Hematopoietic multipotent progenitor cell treated with erythropoietin and hydrocortisone succinate and interleukin-3 and kit ligand, for 6 days (in vitro differentiated cells): ENCODE data around the gene REPS2.

ENCODE experiments used
- DNase-seq: peaks from one replicate; pipeline ENCODE4 v3.0.0-alpha.2; 2015

Gene REPS2

DNA sequence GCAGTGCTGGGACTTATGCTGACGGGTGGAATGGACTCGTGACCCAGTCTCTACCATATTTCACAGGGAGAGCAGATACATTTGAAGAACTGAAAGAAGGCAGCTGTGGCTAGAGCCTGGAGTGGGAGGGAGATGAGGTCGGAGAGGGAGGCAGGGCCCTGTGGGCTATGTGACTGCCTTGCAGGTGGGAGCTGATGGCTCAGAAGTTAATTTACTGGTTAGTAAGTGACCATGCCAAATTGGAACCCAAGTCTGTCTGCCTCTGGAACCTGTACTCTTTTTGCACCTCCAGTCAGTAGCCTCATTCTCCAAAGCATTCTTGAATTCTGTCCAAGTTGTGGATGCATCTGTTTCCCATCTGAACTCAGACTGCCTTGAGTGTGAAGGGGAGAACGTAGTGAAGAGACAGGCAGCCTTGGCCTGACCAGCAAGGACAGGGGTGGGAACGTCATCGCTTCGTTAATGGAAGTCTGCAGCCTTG is 92.3 kb downstream of the REPS2 start:
- DNase-seq, result no peak

DNA sequence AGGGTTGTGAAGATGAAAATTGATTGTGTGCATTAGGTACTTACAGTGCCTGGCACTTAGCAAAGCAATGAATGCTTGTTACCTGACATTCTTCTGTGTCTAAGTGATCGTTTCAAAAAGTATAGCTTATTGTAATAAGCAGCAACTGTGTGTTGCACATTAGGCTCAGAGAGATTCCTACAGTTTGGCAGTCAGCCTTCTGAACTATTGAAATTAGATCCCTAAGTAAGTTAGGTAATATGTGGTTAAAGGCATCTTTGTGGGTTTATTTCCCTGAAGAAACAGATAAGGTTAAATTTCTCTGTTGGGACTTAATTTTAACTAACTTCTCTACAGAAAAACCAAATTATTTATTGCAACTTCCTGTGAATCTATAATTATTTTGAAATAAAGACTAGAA is 93.4 kb downstream of the REPS2 start:
- DNase-seq, result no peak

DNA sequence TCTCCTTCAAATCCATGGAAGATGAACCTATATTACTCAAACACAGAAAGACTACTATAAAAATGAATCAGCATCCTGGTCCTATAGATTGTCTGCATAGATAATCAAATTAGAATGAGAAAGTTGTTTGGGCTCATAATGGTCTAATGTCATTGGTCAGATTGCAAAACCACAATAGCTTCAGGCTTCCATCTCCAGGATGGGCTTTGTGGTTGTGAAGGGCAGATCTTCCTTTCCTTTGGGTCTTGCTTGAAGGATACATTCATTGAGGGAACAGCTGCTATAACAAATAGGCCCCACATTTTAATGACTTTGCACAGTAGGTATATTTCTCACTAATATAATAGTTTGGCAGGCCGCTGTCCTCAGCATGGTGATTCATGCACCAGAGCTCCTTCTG is 94.3 kb downstream of the REPS2 start:
- DNase-seq, result no peak

DNA sequence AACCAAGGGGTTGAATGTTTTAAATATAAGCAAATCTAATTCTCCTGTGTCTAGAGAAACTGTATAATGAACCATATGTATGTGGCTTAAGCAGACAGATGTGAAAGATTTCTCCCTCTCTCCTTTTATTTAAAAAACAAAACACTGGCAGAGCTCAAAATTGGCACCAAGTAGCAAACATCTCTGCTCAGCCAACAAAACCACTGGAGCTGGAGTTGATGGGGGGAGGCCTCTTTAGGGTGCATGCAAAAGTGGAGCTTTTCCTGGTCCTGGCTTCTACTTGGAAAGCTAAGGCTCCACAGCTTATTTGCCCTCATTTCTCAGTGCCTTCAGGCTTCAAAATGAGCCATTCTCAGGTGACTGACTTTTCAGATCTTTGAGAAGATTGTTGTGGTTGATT is 95.6 kb downstream of the REPS2 start:
- no peak for DNase-seq

DNA sequence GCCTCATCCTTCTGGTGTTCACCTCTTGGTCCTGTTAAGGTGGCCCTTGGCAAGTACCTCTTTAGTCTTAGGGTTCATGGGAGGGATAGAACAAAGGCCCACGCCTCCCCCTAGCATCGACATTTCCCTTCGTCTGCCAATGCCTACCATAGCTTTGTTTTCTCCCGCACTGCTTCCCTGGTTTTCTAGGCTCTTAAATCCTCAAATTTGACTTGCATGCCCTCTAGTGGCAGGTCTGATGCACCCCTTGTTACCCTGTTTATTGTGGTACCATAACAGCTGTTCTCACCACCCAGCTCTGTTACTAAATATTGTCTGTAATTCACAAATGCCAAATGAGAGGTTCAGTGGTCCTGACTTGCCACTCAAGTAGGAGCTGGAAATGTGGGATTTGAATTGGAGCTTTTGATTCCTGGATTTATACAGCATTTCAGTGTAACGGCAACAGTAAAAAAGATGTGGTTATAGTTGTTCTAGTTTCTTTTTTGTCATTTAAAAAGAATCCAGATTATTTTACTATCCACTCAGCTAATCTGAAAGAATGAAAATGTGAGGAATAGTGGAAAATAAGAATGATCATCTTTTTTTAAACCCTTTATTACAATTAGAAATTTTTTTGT is 100.1 kb downstream of the REPS2 start:
- peak; percentile 87 for DNase-seq

DNA sequence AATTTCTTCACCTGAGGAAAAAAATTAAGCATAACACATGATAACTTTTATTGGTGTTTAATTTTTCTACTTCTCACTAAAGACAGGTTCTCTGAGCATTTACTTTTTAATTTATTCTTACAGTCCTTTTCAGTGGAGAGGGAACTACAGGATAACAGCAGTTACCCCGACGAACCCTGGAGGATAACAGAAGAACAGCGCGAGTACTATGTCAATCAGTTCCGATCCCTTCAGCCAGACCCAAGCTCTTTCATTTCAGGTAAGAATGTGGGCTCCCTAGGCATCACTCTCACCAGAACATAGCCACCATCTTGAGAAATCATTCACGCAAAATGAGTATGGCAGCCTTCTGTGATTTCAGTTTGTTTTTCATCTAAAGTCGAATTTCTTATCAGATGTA is 100.8 kb downstream of the REPS2 start:
- DNase-seq, result no peak

DNA sequence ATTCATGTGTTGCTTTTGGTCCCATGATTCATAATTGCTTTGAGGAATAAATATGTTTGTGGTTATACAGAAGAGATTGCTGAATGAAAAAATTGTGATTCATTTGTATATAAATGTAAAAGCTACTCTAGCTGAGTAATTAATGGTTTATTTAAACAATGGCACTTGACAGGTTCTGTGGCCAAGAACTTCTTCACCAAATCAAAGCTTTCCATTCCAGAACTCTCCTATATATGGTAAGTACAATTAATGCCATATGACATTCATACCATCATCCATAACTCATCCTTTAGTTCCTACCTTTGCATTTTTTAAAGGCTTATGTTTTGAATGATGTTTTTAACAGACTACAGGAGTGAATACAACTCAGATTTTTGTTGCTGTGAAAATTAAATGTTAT is 105.8 kb downstream of the REPS2 start:
- no peak for DNase-seq

DNA sequence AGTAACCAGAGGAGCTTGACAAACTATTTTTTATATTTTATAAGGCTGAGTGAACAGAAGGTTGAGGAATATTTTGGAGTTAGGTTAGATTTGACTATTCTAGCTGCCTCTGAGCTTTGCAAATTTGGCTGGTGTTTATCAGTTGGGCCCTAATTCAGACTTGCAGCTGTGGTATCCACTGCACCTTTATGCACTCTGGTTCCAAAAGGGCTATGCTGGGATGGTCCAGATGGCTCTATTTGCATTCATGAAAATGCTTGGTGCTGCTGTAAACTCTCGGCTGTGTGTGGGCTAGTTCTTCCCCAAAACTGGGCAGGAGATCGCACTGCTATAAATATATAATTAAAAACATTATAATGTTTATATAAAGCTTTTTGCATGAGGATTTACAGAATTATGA is 106.3 kb downstream of the REPS2 start:
- DNase-seq, result no peak

DNA sequence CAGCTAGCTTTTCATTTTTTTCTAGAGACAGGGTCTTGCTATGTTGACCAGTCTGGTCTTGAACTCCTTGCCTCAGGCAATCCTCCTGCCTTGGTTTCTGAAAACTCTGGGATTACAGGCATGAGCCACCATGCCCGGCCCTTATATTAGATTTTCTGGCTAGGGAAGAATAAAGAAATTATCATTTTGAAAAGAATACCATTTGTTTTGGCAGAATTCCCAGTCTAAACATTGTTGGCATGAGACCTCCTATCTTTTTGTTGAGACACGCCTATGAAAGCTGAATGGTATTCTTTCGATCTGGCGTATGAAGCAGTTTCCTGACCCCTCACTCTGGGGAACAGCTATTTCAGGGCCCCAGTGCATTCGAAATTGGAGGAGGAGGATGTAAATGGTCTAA is 107.0 kb downstream of the REPS2 start:
- DNase-seq, result peak; percentile 54

DNA sequence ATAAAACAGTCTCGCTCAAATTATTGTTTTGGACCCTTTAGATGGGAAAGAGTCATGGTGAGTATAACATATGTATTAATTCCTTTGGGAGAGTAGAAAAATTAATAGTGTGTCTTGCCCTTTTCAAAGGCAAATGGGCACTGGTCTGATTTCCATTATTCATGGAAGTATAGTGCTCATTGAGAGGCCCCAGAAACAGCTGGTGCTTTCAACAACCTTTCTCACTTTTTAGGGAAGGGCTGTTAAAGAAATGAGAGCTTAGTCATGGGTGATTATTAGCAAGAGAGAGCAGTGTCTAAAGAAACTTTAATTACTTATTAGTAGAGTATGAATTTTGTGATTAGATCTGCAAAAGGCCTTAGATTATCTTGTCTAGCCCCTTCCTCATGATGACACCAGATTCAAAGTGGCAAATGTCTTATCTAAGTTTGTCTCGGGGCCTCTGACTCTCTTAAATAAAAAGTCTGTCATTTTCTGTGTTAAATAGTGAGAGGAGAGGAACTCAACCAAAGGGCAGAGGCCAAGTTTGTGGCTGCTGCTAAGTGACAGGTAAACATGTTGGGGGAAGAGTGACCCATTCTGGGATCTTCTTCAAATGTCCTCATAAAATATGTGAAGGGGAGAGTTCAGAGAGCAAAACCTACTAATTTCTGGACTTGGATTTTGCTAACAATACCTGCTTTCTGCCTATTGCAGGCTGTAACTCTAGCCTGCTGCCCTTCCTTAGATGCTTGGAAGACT is 110.6 kb downstream of the REPS2 start:
- DNase-seq, result no peak

DNA sequence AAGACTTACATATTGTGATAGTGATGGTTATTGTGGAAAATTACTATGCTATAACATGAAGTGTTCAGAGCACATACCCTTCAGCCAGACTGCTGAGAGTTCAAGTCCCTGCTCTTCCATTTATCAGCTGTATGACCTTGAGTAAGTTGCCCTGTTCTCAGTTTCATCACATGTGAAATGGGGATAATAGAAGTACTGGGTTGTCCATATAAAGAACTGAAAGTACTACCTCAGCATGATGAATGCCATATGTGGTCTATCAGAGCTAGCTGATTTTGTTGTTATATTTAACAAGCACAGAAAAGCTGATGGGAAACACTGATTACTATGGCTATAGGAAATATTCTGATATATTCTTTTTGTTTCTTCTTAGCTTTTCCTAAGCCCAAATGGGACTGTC is 115.6 kb downstream of the REPS2 start:
- no peak for DNase-seq

DNA sequence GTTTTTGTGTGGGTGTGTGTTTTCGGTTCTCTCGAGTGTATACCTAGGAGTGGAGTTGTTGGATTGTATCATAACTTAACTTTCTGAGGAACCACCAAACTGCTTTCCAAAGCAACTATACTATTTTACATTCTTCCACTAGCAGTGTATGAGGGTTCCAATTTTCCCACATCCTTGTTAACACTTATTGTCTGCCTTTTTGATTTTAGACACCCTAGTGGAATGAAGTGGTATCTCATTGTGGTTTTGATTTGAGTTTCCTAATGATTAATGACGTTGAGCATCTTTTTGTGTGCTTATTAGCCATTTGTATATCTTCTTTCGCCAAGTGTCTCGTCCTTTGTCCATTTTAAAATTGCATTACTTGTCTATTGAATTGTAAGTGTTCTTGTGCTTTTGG is 118.6 kb downstream of the REPS2 start:
- peak; percentile 3 for DNase-seq

DNA sequence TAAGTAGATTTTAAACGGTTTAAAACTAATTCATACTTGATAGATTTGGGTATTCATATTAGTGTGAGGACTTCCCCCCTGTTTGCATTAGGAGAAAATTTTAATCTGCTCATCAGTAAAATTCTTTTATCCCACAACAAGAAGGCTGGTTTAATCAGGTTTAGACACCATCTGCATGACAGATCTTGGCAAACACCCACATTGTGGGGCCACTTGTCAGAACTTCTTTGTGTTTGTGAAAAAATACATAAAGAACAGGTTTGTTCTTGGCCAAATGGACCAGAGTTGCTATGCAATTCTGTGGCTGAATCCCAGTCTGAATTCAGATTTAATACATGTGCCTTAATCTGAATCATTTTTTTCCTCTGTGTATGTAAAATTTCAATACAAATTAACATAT is 121.1 kb downstream of the REPS2 start:
- DNase-seq, result peak; percentile 5

DNA sequence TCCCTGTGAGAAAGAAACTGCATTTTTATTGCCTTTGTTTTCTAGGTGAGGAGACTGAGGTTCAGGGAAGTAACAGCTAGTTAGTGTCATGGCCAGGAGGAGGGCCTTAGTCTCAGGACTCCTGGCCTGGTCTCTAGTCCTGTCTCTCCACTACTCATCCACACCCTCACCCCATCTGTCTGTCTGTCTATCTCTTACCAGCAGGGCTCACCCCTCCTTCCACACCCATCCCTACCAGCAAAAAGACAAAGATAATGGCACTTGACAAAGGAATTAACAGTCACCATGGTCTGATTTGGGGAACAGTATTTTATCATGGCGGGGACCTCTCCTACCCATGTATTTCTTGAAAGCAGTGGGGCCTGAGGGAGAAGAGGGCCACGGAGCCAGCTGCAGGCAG is 125.8 kb downstream of the REPS2 start:
- peak; percentile 89 for DNase-seq

DNA sequence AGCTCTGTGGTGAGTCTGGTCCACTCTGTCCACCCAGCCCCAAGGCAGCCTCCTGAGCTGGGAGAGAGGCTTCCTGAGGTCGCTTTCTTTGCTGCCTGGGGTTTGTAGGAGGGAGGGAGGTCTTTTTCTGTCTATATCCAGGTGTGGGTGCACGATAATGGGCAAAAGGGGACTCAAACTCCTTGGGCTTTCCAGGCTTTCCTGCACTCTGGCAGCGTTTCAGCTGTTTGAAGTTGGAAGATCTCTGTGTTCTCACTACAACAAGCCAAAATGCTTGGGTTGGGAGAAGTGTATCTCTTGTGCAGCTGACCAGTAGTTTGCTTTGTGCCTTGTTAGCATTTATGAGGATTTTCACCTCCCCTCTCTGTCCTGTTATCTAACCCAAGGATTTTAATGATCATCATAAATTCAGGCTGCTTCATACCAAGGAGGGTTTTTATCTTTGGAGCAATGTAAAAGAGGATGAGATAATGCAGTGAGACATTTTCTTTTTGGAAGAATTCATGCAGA is 126.3 kb downstream of the REPS2 start:
- DNase-seq, result peak; percentile 46

DNA sequence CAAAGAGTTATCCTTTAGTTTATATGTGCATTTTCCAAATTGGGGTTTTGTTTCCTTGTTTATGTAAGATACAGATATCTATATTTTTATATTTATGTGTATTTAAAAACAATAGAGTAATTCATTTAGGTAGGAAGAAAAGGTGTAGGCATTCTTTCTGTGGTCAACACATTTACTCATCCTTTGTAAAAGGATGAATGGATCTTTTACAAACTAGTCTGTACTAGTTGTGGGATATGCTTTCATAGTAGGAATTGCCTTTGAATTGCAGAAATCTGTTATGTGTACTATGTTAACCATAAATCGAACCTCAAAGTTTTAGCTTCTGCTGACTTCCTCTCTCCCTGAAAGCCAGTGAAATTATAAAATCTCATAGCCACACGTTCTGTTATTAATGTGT is 128.5 kb downstream of the REPS2 start:
- DNase-seq, result no peak

DNA sequence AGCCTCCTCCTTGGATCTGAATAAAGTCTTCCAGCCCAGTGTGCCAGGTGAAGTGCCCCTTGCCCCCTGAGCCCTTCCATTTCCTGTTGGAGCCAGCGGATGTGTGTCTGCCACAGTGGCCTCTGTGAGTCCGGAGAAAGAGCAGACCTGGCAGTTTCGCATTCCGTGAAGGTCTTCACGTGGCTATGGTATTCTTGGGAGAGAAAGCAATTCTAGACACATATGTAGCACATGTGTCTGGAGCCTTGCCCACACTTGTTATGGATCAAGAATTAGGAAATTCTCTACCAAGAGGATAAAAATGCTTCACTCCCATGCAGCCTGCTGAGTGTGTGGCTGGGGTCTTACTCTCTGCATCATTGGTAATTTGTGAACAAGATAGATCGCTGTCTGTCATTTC is 130.9 kb downstream of the REPS2 start:
- no peak for DNase-seq

DNA sequence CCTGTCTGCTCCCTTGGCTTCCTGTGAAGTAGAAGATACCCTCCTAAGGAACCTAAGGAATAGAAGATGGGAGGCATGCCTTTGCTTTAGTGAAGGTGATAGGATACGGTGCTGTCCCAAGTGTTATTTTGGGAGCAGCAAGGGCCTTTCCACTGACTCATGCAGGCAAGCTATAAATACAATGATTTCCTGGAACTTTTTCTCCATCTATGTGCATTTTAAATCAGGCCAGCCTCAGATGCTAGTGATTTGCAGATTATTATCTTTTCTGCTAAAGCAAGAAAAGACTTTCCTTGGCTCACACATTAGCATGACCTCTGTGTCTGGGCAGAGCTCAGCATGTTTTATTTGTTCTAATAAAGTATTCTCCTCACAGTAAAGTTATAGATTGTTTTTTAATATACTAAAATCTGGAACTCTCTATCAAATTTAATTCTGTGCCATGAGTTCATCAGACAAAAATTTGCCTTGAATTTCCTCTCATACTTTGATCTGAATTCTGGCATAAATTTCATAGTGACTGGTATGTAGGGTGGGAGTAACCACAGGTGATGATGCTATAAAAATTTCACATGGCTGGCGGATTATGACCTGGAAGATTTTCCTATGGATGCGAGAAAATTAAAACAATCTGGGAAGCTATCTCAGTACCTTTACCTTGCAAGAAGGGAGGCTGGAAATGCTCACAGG is 131.7 kb downstream of the REPS2 start:
- no peak for DNase-seq

DNA sequence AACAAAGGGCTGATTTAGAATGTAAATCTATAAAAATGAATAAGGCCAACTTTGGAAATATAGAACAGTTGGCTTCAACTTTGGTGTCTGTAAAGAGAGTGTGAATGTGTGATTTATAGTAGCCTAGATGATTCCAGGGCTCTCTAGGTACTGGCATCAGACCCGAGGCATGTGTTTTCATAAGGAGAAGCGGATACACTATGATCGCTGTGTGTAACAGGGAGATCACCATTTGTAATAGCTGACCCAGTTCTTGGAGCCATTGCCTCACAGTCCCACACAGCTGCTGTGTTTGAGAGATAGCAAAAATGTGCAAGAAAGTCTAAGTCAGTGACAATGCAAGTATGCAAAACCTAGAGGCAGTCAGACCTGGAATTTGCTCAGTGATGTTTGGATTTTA is 135.1 kb downstream of the REPS2 start:
- DNase-seq, result peak; percentile 4

DNA sequence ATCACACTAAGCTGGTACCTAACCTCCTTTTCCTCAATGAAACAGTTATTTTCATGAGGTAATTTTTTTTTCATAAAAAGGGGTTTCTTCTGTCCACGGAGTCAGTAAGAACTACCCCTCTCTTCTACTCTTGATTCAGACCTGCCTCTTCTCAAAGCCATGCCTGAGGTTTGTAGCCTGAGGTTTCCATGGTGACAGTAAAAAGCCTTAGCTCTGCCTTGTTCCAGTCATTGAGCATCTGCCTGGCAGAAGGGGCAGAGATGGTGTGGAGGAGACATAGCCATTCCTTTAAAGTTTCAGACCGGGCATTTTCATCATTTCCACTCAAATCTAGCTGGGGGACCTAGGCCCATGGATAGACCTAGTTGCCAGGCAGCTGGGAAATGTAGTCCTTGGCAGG is 135.5 kb downstream of the REPS2 start:
- DNase-seq, result no peak

DNA sequence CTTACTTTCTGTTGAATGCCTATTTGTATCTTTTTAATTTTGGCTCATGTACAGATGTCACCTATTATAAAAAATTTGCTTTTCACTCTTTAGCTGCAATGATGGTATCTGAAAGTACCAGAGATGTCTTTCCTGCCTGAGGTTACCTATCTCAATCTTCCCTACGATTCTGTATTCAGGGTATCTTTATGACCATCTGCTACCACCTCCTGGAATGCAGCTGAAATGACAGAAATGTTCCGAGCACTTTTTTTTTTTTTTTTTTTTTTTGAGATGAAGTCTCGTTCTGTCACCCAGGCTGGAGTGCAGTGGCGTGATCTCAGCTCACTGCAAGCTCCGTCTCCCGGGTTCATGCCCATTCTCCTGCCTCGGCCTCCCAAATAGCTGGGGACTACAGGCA is 136.4 kb downstream of the REPS2 start:
- peak; percentile 74 for DNase-seq

DNA sequence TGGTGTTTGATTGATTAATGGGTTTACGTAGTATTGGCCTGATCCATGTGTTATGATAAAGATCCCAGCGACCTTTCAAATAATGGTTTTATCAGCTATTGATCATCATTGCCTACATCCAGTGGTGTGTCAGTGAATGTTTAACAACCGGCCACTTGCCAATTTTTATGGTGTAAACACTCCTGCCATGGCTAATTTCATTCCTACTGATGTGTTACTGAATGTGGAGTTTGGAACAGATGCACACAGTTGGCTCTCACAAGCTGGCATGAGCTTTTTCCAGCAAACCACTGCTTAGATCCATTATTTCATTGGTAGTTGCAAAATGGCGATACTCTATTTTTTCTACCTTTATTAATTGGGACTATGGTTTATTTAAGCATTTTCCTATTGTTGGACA is 139.9 kb downstream of the REPS2 start:
- DNase-seq, result no peak

DNA sequence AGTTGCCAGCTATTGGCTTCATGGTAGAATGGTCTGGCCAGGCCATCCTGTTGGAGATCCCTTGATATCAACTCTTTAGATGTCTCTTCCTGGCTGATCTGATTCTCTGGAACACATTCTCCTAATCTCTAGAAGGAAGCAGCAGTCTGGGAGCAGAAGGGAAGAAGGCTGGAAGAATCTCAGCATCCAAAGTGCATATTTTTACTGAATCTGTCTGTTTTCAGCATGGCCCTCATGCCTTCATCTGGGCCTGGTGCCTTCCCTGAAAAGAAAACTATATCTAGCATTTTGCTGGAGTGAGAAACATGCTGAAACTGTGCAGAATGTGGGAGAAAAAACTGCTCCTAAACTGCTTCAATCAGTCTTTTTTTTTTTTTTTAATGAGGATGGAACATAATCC is 148.7 kb downstream of the REPS2 start:
- DNase-seq, result no peak
